HG03521 (cell line): ENCODE measurements around the gene CAMK1D.

ENCODE experiments used
- ATAC-seq: cut with Tn5 transposase; IDR thresholded peaks from one replicate; pipeline ENCODE4 v1.9.1; 2021; ENCODE audit warnings: mild to moderate bottlenecking, moderate library complexity; ENCODE audit not compliant: unreplicated experiment

The CAMK1D gene

GRCh38 chr10:12684784-12685183 is 335.4 kb downstream of the CAMK1D start:
- no peak for ATAC-seq

GRCh38 chr10:12685261-12686058 is 336.1 kb downstream of the CAMK1D start:
- ATAC-seq, result no peak

- ATAC-seq, result no peak
Measured at GRCh38 chr10:12687996-12688395, 338.6 kb downstream of the CAMK1D start.

GRCh38 chr10:12689893-12690292 is 340.5 kb downstream of the CAMK1D start:
- ATAC-seq, result no peak

- ATAC-seq, result no peak
Measured at GRCh38 chr10:12690525-12691126, 341.3 kb downstream of the CAMK1D start.

- no peak for ATAC-seq
Measured at GRCh38 chr10:12691596-12691995, 342.2 kb downstream of the CAMK1D start.

- no peak for ATAC-seq
Measured at GRCh38 chr10:12697764-12698163, 348.4 kb downstream of the CAMK1D start.

- ATAC-seq, result no peak
Measured at GRCh38 chr10:12699258-12699700, 349.9 kb downstream of the CAMK1D start.

- no peak for ATAC-seq
Measured at GRCh38 chr10:12699781-12700556, 350.6 kb downstream of the CAMK1D start.

GRCh38 chr10:12700557-12700874 is 351.2 kb downstream of the CAMK1D start:
- ATAC-seq, result no peak

- ATAC-seq, result no peak
Measured at GRCh38 chr10:12701696-12702095, 352.3 kb downstream of the CAMK1D start.

GRCh38 chr10:12702215-12702770 is 352.9 kb downstream of the CAMK1D start:
- ATAC-seq, result no peak

GRCh38 chr10:12703126-12703525 is 353.8 kb downstream of the CAMK1D start:
- no peak for ATAC-seq

GRCh38 chr10:12703813-12704212 is 354.5 kb downstream of the CAMK1D start:
- ATAC-seq, result no peak

- no peak for ATAC-seq
Measured at GRCh38 chr10:12704488-12704887, 355.1 kb downstream of the CAMK1D start.

- ATAC-seq, result no peak
Measured at GRCh38 chr10:12705943-12706342, 356.6 kb downstream of the CAMK1D start.

GRCh38 chr10:12707461-12708185 is 358.3 kb downstream of the CAMK1D start:
- no peak for ATAC-seq

GRCh38 chr10:12709000-12709401 is 359.7 kb downstream of the CAMK1D start:
- no peak for ATAC-seq

GRCh38 chr10:12709521-12709963 is 360.2 kb downstream of the CAMK1D start:
- no peak for ATAC-seq

- no peak for ATAC-seq
Measured at GRCh38 chr10:12710157-12710556, 360.8 kb downstream of the CAMK1D start.
